IMR-90 (cell line): Measurements from ENCODE around the gene LRRC56. TPM values are rescaled to one million over a fixed set of nuclear protein-coding genes. Genes with fewer than 3 reads are reported as not detected.
A peak's percentile ranks its signal among the peaks of the same experiment; 100 is the strongest.

Experiments used
- ATAC-seq: fragments of 200-7000 bp; cut with Tn5 transposase; 2 replicates; pipeline ENCODE4 v1.9.1; 2020; ENCODE audit warnings: low read depth, mild to moderate bottlenecking, moderate library complexity
- BruUV-seq: library from RNA; stranded (reverse); fragments of 400-500 nt; replicated peaks from 2 replicates; lab custom pipeline; 2021; lab: Mats Ljungman, UMichigan
- CTCF ChIA-PET: fragments of 300-600 bp; formaldehyde crosslinking; extraction: SDS; loops from one replicate; lab custom pipeline; 2021; ENCODE audit warnings: antibody characterized with exemption; lab: Yijun Ruan, JAX
- POLR2A ChIA-PET: fragments of 300-600 bp; sonication (Branson Sonifier 250); formaldehyde crosslinking; loops from one replicate; lab custom pipeline; 2022; ENCODE audit warnings: antibody characterized with exemption; ENCODE audit not compliant: unreplicated experiment; lab: Charles Lee
- DNase-seq: peaks from one replicate; pipeline ENCODE4 v3.0.0; 2013
- H2AFZ ChIP-seq: replicated peaks from 2 replicates; pipeline ENCODE3; 2013; ENCODE audit warnings: low read length, mild to moderate bottlenecking; ENCODE audit not compliant: poor library complexity
- H2AK5ac ChIP-seq: 2 replicates; pipeline ENCODE4 v1.6.1; 2013; ENCODE audit warnings: low read depth, low read length, inconsistent platforms
- H2AK9ac ChIP-seq: replicated peaks from 2 replicates; pipeline ENCODE3; 2013; ENCODE audit warnings: mild to moderate bottlenecking, low read depth, low read length, moderate library complexity; ENCODE audit not compliant: poor library complexity
- H2BK120ac ChIP-seq: 2 replicates; pipeline ENCODE4 v1.6.1; 2013; ENCODE audit warnings: low read depth, low read length, inconsistent platforms
- H2BK15ac ChIP-seq: 3 replicates; pipeline ENCODE4 v1.6.1; 2013; ENCODE audit warnings: low read depth, low read length, inconsistent platforms
- H2BK20ac ChIP-seq: 2 replicates; pipeline ENCODE4 v1.6.1; 2013; ENCODE audit warnings: low read depth, mild to moderate bottlenecking, inconsistent platforms, low read length, moderate library complexity
- H2BK5ac ChIP-seq: 2 replicates; pipeline ENCODE4 v1.6.1; 2013; ENCODE audit warnings: mild to moderate bottlenecking, low read depth, low read length, inconsistent platforms; ENCODE audit not compliant: poor library complexity, severe bottlenecking
- H3K14ac ChIP-seq: replicated peaks from 2 replicates; pipeline ENCODE4 v1.6.1; 2013; ENCODE audit warnings: low read depth, low read length, inconsistent platforms
- H3K18ac ChIP-seq: 2 replicates; pipeline ENCODE4 v1.6.1; 2013; ENCODE audit warnings: low read depth, low read length, control low read depth
- H3K23ac ChIP-seq: 2 replicates; pipeline ENCODE4 v1.6.1; 2013; ENCODE audit warnings: low read depth, low read length, inconsistent platforms
- H3K27ac ChIP-seq: 2 replicates; pipeline ENCODE4 v1.5.1; 2013; ENCODE audit warnings: mild to moderate bottlenecking, control low read depth, low read length; ENCODE audit not compliant: insufficient read depth
- H3K27me3 ChIP-seq: 2 replicates; pipeline ENCODE4 v1.6.1; 2013; ENCODE audit warnings: low read length; ENCODE audit not compliant: control insufficient read depth, insufficient read depth
- H3K36me3 ChIP-seq: 2 replicates; pipeline ENCODE4 v1.6.1; 2013; ENCODE audit warnings: low read length, mixed read lengths; ENCODE audit not compliant: control insufficient read depth, insufficient read depth
- H3K4ac ChIP-seq: 2 replicates; pipeline ENCODE4 v1.6.1; 2013; ENCODE audit warnings: low read depth, low read length, inconsistent platforms
- H3K4me1 ChIP-seq: 2 replicates; pipeline ENCODE4 v1.6.1; 2013; ENCODE audit warnings: low read length, mixed read lengths; ENCODE audit not compliant: control insufficient read depth, insufficient read depth
- H3K4me2 ChIP-seq: 2 replicates; pipeline ENCODE4 v1.6.1; 2013; ENCODE audit warnings: low read depth, mild to moderate bottlenecking, control low read depth, low read length, moderate library complexity
- H3K4me3 ChIP-seq: 2 replicates; pipeline ENCODE4 v1.5.1; 2013; ENCODE audit warnings: low read depth, mild to moderate bottlenecking, control low read depth, low read length, moderate library complexity; ENCODE audit not compliant: insufficient read depth
- H3K56ac ChIP-seq: 2 replicates; pipeline ENCODE4 v1.6.1; 2013; ENCODE audit warnings: low read length, inconsistent platforms; ENCODE audit not compliant: insufficient read depth; ENCODE audit errors: extremely low read depth
- H3K79me1 ChIP-seq, 2 experiments: 2 replicates each; pipeline ENCODE4 v1.6.1; 2013; ENCODE audit warnings: low read length in 2 of 2, inconsistent platforms in 1 of 2, low read depth in 1 of 2
- H3K9ac ChIP-seq: 2 replicates; pipeline ENCODE4 v1.6.1; 2013; ENCODE audit warnings: low read depth, low read length, control low read depth
- H3K9me1 ChIP-seq: 2 replicates; pipeline ENCODE4 v1.6.1; 2013; ENCODE audit warnings: low read length, inconsistent platforms; ENCODE audit not compliant: insufficient read depth
- H3K9me3 ChIP-seq: 2 replicates; pipeline ENCODE4 v1.6.1; 2013; ENCODE audit warnings: low read length; ENCODE audit not compliant: control insufficient read depth, insufficient read depth
- H4K20me1 ChIP-seq: 2 replicates; pipeline ENCODE4 v1.6.1; 2013; ENCODE audit warnings: low read length, inconsistent platforms; ENCODE audit not compliant: insufficient read depth
- H4K5ac ChIP-seq: 2 replicates; pipeline ENCODE4 v1.6.1; 2013; ENCODE audit warnings: mild to moderate bottlenecking, low read depth, low read length, control low read depth
- H4K8ac ChIP-seq, 2 experiments: 2 replicates each; pipeline ENCODE4 v1.6.1; 2013; ENCODE audit warnings: low read depth in 2 of 2, low read length in 2 of 2, control low read depth in 1 of 2, inconsistent platforms in 1 of 2
- H4K91ac ChIP-seq: 2 replicates; pipeline ENCODE4 v1.6.1; 2013; ENCODE audit warnings: low read depth, low read length, inconsistent platforms; ENCODE audit not compliant: insufficient read depth
- BHLHE40 ChIP-seq: fragments of 150-350 bp; IDR thresholded peaks from 2 replicates; pipeline ENCODE4 v1.6.1; 2016; ENCODE audit warnings: mild to moderate bottlenecking, low read depth, low read length
- CEBPB ChIP-seq: IDR thresholded peaks from 2 replicates; pipeline ENCODE4 v1.6.1; 2012; ENCODE audit warnings: low read depth, low read length, improper control_type of control experiment
- CHD1 ChIP-seq: IDR thresholded peaks from 2 replicates; pipeline ENCODE4 v1.6.1; 2012; ENCODE audit warnings: low read depth, low read length, improper control_type of control experiment
- CTCF ChIP-seq: conservative IDR thresholded peaks from 2 replicates; pipeline ENCODE4 v1.5.1; 2012; ENCODE audit warnings: mild to moderate bottlenecking, low read depth, low read length, improper control_type of control experiment
- ELK1 ChIP-seq: fragments of 150-350 bp; IDR thresholded peaks from 2 replicates; pipeline ENCODE4 v1.6.1; 2016; ENCODE audit warnings: low read depth, mild to moderate bottlenecking, low read length, moderate library complexity, borderline replicate concordance
- FOS ChIP-seq: fragments of 150-350 bp; IDR thresholded peaks from 2 replicates; pipeline ENCODE4 v1.6.1; 2016; ENCODE audit warnings: low read depth, low read length
- MAFK ChIP-seq: IDR thresholded peaks from 2 replicates; pipeline ENCODE4 v1.6.1; 2012; ENCODE audit warnings: low read depth, low read length, improper control_type of control experiment
- MXI1 ChIP-seq: IDR thresholded peaks from 2 replicates; pipeline ENCODE4 v1.6.1; 2012; ENCODE audit warnings: low read depth, mild to moderate bottlenecking, low read length, moderate library complexity, borderline replicate concordance
- NFE2L2 ChIP-seq: fragments of 150-350 bp; IDR thresholded peaks from 2 replicates; pipeline ENCODE4 v1.6.1; 2016; ENCODE audit warnings: low read depth, mild to moderate bottlenecking, low read length
- RAD21 ChIP-seq: IDR thresholded peaks from 2 replicates; pipeline ENCODE4 v1.6.1; 2012; ENCODE audit warnings: low read length, improper control_type of control experiment
- RFX5 ChIP-seq: IDR thresholded peaks from 2 replicates; pipeline ENCODE4 v1.8.0; 2012; ENCODE audit warnings: low read depth, mild to moderate bottlenecking, low read length, moderate library complexity
- SMC3 ChIP-seq: fragments of 150-350 bp; IDR thresholded peaks from 2 replicates; pipeline ENCODE4 v1.6.1; 2016; ENCODE audit warnings: low read depth, mild to moderate bottlenecking, antibody characterized with exemption, low read length, moderate library complexity
- WGBS, 2 experiments: methylation state at CpG; one replicate each; pipeline versions ENCODE4 v1.1.5 to v1.1.7; 2013; ENCODE audit warnings: missing lambda C conversion rate in 2 of 2; ENCODE audit not compliant: insufficient read length in 1 of 2; ENCODE audit errors: extremely low coverage in 2 of 2; 5-methylcytosine and 5-hydroxymethylcytosine counted together
- dilution Hi-C: fragments of 300-500 bp; cut with HindIII; formaldehyde crosslinking; loops from one replicate; pipeline ENCODE4 v1.14.3; 2018; ENCODE audit warnings: low sequenced_read_pairs; ENCODE audit not compliant: unreplicated experiment
- in situ Hi-C: fragments of 300-500 bp; cut with MboI; formaldehyde crosslinking; loops from 3 replicates; pipeline ENCODE4 v1.14.3; 2019; ENCODE audit warnings: low sequenced_read_pairs, inconsistent platforms, mixed read lengths
- intact Hi-C: fragments of 100-400 bp; cut with micrococcal nuclease; formaldehyde crosslinking; loops from 2 replicates; pipeline ENCODE4 v1.10.0; 2022
- polyA plus RNA-seq, 3 experiments: library from polyadenylated mRNA; depleted of rRNA; stranded (reverse); fragments of >200 nt; gene quantifications; 2 replicates each; pipeline ENCODE4 v1.2.3, GENCODE V29; 2012; ENCODE audit warnings: low replicate concordance in 1 of 3
- total RNA-seq: library from RNA; depleted of rRNA; stranded (reverse); fragments of >200 nt; gene quantifications from 2 replicates; pipeline ENCODE4 v1.2.3, GENCODE V29; 2012

Gene LRRC56
- total and polyA plus RNA-seq, 2 of the 4 experiments (the other 2 are of a cell fraction), result 0.36 to 1.3 TPM

DNA sequence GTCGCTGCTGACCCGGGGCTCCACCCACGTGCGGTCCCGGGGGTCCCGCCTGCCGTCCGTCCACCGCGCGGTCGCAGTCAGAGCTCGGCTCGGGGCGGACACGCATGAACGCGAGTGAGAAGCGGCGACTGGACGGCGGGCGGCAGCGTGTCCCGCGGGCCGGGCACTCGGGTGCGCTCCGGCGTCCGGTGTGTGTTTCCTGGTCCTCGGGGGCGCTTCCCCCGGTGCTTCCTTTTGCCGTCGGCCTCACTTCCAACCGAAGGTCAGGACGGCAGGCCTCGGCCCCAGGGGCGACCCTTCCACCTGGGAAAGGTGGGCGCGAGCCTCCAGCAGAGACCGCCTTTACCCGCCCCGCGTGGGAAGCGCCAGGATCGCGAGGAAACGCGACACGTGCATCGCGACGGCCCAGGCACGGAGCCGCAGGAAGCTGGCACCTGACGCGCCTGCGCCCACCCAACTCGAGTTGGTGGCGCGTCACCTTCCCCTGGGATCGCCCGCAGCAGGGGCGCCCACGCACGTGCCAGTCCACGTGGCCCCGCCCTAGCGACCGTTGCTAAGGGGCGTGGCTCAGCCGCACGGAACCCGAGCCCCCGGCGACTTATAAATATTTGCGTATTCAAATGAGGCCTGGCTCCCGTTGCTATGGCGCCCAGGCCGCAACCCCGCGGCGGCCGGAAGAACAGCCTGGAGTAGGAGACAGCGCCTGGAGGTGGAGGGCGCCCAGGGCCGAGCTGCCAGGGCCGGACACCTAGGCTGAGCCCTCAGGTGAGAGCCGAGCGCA lies at the start of gene LRRC56 (continued):
- no peak for TF ChIP-seq RFX5
- no peak for TF ChIP-seq CEBPB
- TF ChIP-seq NFE2L2, result no peak
- no peak for TF ChIP-seq CHD1
- peak; percentile 98 for TF ChIP-seq BHLHE40

DNA sequence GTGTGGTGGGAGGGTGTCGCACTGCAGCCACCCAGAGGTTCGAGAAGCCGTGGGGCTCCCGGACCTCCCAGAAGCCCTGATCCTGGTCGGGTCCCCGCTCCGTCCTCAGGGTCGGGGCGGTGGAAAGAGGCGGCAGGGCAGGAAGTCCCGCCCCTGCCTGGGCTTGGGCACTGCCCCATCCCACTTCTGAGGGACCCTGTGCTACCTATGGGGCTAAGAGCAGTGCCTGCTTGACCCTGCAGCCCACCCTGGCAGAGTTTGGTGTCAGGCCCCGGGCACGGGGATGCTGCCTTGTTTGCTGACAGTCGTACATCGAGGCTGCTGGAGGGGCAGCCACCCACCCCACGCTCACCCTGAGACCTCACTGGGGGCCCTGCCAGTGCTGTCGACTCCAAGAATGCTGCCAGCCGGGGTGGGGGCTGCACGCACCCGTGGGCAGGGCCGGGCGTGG lies 49.7 kb upstream of the LRRC56 start:
- no peak overlapping the region for H4K5ac ChIP-seq
- intact Hi-C loops, result no loop called here
- no peak overlapping the region for H3K9ac ChIP-seq
- no peak overlapping the region for H3K27ac ChIP-seq
- no peak overlapping the region for H3K56ac ChIP-seq
- ATAC-seq (no peak), DNase-seq (no peak)
- peaks cover 4% of the 10 kb centered on the region; the same call in 1 of the 2 replicates for H4K20me1 ChIP-seq
- no peak overlapping the region for H2BK120ac ChIP-seq
- H3K9me3 ChIP-seq, result no peaks in the 10 kb centered on the region
- ChIA-PET POLR2A (no interaction called here), CTCF (no interaction called here)
- peaks cover 12 to 27% of the 10 kb centered on the region in 2 experiments; a peak in 3 of 4 replicates for H3K79me1 ChIP-seq
- H4K91ac ChIP-seq, result no peak overlapping the region
- no peak overlapping the region for H2BK5ac ChIP-seq
- H3K4me2 ChIP-seq, result no peak overlapping the region
- 95% methylated on average over 13 of the region's 22 CpGs; no CpG with 5 or more reads in 1 of the 2 experiments for WGBS, 2 experiments
- H3K18ac ChIP-seq, result no peak overlapping the region
- H3K14ac ChIP-seq, result no peak overlapping the region
- H2AK9ac ChIP-seq, result no peak overlapping the region
- in situ Hi-C loops, result no loop called here
- no peaks in the 10 kb centered on the region for H3K9me1 ChIP-seq
- no peak overlapping the region for H4K8ac ChIP-seq
- no peaks in the 10 kb centered on the region for H3K4me1 ChIP-seq
- BruUV-seq, result no TSS peak
- H2AFZ ChIP-seq, result no peak overlapping the region
- dilution Hi-C loops, result no loop called here
- no peak overlapping the region for H2BK20ac ChIP-seq
- H3K4me3 ChIP-seq, result no peak overlapping the region
- H2AK5ac ChIP-seq, result no peak overlapping the region
- H3K27me3 ChIP-seq, result no peaks in the 10 kb centered on the region
- H3K4ac ChIP-seq, result no peak overlapping the region
- H2BK15ac ChIP-seq, result no peak overlapping the region
- peaks cover 18% of the 10 kb centered on the region for H3K36me3 ChIP-seq
- H3K23ac ChIP-seq, result no peak overlapping the region
- TF ChIP-seq MAFK (no peak), ELK1 (no peak), SMC3 (no peak), CHD1 (no peak), NFE2L2 (no peak), MXI1 (no peak), FOS (no peak), CEBPB (no peak), CTCF (no peak), RAD21 (no peak)
